SKM-1 (cell line): ENCODE results near the gene PRKCE.
"Not testable (repeated sequence)": the region's sequence is repeated elsewhere in the genome, so short reads cannot be mapped to it uniquely, and the experiment has no call there.

Experiments used
- DNase-seq: peaks from one replicate; lab custom pipeline; 2025; ENCODE audit not compliant: unreplicated experiment; lab: John Stamatoyannopoulos, UW

Gene PRKCE

DNA sequence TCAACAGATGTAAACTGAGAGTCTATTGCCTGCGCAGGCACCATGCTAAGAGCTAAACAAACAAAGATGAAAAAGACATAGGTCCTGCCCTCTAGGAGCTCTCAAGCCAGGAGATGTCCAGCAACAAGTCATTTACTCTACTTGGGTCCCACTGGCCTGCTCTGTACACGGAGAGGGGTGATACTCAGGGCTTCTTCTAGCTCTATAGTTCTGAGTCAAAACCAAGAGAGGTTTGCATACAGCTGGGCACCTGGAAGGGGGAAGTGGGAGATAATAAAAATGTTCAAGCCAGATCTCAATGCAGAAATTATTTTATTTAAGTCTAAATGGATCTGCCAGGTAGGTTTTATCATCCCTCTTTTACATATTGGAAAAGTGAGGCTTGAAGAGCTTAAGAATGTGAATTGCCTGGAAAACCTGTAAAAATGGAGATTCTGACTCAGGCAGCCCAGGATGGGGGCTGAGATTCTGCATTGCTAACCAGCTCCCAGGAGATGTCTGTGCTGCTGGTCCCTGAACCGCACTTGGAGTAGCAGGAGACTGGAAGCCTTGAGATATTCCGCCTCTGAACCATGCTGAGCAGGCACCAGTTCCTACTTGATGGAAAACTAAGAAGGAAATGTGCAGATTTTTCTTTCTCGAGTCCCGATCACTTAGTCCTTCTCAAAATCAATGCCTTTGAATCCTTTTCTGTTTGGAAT is 201.1 kb downstream of the PRKCE start:
- no peak for DNase-seq

DNA sequence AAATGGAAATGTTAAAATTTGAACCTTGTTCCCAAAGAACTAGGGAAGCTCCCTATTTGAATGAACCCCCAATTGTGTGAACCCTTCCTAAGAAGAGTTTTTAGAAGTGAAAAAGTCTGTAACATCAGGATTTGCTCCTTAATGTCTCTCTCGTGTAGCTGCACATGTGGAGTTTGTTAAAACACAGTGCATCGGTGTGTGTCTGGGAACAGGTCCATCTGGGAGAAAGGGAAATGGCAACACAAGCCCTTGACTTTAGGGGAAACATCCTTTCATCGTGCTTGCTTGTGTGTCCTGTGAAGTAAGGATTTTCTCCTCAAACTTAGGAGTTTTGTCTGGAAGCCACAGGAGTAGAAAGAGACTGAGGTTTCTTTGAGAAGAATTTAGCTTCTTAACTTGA is 203.9 kb downstream of the PRKCE start:
- DNase-seq: no peak

DNA sequence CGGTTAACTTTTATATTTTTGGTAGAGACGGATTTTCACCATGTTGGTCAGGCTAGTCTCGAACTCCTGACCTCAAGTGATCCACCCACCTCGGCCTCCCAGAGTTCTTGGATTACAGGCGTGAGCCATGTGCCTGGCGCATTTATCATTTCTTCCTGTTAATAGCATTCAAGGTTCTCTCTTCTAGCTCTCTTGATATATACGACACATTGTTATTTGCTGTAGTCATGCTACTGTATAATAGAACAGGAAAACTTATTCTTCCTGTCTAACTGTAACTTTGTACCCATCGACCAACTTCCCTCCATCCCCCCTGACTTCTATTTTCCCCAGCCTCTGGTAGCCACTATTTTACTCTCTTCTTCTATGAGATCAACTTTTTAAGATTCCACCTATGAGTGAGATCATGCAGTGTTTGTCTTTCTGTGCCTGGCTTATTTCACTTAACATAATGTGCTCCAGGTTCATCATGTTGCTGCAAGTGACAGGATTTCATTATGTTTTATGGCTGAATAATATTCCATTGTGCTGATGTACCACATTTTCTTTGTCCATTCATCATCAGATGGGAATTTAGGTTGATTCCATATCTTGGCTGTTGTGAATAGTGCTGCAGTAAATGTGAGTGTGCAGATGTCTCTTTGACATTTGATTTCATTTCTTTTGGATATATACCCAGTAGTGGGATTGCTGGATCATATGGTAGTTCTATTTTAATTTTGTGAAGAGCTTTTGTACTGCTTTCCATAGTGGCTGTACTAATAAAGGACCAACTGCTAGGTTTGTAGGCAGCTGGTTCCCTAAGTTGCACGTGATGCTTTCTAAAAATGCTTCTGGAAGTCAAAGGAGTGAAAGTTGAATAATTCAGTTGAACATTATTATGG is 205.2 kb downstream of the PRKCE start:
- DNase-seq: no peak

DNA sequence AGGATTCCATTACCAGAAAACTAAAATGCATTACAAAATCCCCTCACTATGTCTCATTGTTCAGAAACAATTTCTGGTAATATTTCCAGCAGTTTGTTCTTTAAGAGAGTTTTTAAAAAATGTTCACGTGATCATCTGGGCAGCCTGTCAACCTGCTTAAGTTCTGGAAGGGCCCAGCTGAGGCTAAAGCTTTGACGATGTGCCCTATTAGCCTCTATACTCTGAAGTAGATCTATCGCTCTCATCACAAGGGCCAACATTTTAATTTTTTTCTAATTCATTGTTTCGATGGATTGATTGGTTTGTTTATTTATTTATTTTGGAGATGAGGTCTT is 205.8 kb downstream of the PRKCE start:
- no peak for DNase-seq

DNA sequence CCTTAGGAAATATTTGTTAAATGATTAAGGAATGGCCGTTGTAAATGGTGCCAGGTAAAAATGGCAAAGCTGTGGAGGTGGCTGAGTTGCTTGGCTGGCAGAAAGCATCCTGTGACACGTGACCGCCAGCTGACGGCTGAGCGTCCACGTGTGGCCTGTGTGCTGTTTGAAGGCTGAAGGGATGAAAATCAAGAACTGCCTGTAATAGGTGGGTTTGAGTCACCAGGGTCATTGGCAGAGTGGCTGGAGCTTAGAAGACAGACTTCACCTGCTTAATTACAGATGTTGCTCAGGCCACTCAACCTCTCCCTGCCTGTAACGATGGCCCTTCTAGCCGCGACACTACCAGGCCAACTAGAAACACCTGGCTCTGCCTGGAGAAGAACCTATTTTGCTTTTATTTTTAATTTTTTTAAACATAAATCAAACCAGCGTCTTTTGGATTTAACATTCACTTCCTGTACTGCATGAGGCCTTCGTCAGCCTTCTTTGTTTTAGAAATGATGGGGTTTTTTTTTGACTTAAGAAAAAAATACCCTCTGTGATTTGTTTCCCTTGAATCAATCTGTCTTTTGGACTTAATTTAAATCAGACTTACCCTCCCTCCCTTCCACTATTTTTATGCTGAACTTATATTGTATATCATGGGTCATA is 206.5 kb downstream of the PRKCE start:
- DNase-seq: no peak

DNA sequence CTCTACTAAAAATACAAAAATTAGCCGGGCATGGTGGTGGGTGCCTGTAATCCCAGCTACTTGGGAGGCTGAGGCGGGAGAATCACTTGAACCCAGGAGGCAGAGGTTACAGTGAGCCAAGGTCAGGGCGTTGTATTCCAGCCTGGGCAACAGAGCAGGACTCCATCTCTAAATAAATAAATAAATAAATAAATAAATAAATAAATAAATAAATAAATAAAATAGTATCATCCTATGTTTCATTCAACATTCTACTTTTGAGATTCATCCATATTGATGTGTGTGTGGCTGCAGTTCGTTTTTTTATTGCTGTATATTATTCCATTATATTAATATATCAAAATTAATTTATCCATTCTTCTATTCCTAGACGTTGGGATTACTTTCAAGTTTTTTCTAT is 207.4 kb downstream of the PRKCE start:
- not testable (repeated sequence) for DNase-seq

DNA sequence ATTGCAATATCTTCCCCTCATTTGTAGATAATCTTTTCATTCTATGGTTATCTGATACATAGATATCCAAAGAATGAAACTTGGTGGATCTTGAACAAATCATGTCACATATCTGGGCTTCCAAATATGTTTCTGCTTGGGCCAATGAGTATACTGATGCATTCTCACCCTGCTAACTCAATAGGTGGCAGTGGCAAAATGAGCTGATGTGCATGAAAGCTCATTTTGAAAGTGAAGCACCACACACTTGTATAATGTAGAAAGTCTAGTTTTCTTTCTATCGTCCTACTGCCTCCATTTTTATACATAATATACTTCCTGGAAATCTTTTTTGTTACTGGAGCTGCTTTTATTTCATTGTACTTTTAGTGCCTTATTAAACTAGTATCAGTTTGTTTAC is 208.2 kb downstream of the PRKCE start:
- no peak for DNase-seq

DNA sequence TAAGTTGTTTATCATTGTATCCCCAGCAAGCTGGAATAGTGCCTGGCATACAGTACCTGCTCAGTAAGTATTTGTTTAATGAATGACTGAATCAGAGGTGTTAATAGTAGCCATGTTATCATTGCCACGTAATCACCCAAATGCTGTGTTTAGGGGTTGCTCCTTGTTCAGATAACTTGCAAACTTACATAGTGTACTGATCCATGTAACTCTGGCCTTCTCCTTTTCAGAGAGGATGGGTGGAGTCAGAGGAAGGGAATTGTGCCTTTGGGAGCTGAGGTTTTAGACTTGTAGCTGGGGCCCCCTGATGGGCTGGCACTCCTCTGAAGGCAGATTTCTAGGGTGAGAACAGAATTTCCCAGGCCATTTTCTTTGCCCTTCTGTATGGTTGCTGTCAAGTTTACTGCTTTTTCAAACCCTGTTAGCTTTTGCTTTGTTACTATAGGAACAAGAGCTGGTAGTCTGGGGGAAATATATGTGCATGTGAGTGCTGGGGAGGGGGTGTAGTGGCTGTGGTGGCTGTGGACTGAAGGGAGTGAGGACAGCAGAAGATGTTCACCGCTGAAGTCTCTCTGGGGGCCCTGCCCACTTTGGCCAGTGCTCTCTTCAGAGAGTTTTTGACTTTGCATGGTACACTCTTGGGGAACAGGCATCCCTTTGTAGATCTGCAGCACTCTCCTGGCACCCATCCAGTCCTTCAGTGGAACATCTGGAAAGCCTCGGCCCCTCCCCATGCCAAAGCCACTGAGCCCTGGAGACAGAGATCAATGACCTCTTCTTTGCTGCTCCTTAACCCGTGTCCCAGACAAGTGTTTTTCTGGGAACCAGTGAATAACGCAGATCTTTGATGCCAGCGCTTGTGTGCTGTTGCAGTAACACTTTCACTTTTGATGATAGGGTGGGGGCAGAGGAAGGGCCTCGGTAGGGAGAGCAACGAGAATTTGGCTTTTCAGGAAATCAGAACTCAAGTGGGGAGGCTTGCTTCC is 209.0 kb downstream of the PRKCE start:
- no peak for DNase-seq

DNA sequence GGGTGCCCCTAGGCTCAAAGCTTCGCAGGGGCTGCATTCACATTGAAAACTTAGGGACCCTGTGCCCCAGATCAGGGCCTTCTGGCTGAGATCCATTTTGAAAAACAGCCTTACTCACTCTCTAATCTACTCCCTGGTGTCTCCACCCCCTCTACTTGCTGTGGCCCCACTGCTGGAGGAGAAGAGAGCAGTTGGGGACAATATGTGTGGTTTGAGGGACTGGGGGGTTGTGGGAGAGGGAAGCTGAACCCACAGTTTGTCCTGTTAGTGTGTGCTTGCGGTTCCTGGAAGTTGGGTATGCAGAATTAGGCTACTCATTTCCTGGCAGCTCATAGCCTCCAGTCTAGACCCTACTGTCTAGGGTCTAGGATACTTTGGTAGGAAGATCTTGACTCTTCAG is 211.4 kb downstream of the PRKCE start:
- DNase-seq: peak; percentile 8

DNA sequence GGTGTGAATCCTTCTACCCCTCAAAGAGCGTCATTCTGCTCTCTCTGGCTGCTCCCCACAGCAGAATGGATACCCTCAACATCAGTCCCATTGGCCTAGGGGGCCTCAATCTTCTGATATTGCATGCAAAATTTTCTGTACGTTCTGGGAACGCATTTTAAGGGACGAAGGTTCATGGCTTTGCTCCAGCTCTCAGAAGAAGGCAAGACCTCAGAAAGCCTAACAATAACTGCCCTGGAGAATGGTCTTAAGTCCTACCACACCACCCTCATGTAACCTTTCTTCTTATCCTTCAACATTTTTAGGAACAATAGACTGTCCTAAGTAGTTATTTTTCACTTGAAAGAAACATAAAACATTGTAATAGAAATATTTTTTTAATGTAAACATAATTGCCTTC is 212.6 kb downstream of the PRKCE start:
- DNase-seq: no peak

DNA sequence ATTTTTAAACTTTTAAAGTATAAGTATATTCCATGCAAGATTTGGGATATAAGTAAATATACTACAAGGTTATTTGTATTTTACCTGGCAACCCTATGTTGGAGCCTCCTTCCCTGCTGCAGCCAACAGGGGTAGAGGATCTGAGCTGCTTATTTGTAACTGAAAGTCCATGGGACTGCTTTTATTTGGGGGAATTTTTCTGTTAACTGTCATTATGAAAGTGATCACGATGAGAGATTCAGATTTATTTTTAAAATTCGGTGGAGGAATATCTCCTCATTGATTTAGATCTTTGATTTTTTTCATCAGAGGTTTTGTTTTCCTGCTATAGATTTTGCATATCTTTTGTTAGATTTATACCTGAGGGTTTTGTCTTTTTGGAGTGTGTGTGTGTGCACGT is 215.9 kb downstream of the PRKCE start:
- DNase-seq: no peak

DNA sequence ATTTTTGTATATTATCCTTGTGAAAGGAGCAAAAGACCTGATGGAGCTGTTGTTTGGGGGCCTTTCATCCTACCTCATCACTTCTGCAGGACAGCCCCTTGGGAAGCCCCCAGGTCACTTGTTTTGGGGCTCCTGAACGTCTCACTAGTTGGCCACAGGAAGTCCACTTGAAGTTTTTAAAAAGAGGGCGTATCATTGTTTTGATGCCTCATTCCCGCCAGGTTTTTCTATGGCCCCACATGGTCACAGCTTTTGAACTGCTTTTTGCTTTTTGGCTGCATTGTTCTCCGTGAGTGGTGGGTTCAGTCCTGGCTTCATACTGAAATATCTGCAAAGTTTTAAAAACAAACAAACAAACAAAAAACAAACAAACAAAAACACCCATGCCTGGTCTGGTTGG is 216.3 kb downstream of the PRKCE start:
- no peak for DNase-seq

DNA sequence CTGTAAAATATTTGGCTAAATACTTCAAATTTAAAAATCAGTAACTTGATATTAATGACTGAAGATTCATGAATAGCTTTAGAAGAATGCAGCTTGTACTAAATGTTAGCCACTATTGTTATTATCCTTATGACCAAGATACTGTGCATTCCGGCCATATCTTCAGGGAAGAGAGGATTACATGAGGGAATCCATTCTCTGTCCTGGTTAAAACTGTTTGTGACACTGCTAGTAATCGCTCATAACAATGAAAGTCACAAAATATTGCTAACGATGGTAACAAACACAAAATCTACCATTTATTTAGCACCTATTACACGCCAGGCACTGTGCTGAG is 217.7 kb downstream of the PRKCE start:
- DNase-seq: no peak

DNA sequence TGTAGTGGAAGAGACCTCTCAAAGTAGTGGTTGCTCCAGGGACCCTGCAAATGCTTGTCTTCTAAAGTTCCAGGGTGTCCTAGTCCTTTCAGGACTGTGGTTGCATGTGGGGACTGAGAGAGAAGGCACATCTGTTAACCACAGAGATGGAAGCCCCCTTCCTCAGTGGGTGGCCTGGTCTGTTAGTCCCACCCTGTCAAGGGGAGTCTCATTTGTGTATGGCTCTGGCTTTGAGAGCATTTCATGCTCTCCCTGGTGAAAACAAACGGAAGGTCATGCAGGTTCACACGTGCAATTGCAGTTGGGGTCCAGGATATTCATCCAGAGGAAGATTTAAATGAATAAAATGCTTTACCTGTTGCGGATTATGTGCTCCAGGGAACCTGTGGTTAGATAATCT is 219.6 kb downstream of the PRKCE start:
- no peak for DNase-seq

DNA sequence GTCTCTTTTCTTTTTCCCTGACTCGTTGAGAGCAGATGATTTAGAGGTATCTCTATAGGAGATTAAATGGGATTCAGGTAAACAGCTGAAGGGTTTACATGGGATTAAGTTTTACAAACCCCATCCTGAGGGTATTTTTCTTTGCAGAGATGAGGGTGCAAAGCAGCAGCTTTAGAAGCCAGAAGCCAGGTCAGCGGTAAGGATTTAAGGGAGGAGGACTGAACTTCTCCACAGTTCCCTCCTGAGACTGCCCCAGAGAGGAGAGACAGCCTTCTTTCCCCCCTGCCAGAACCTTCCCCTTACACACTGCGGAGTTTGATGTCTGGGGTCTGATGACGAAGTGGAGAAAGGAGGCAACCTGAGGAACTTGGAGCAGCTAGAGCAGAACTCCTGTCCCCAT is 220.1 kb downstream of the PRKCE start:
- no peak for DNase-seq

DNA sequence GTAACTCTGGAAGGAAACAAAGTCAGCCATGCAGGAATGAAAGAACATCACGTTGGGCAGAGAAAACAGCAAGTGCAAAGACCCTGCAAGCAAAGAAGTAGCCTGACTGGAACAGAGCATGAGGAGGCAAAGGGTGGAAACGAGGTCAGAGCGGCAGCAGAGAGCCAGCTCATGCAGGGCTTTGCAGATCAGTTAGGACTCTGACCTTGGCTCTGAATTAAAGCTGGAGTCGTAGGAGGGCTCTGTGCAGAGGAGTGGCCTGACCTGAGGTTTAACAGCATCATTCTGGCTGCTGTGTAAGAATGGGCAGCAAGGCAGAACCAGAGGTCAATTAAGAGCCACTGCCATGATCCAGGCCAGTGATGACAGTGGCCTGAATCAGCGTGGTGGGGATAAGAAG is 220.7 kb downstream of the PRKCE start:
- DNase-seq: no peak

DNA sequence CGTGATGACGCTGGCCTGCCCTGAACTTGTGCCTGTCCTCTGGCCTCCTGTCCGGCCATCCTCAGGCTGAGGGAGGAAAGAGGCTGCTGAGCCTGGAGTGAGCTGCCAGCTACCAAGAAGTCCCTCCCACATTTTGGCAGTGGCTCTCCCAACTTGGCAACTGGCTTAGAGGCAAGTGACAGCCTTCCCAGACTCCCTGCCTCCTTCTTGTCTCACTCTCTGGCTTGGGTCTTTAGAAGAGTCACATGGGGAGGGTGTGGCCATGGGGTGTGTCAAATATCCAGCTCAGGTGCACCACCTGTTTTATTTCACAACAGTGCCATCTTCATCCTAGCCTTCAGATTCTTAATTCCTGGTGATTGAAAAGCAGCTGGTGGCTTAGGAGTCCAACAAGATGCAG is 222.9 kb downstream of the PRKCE start:
- no peak for DNase-seq

DNA sequence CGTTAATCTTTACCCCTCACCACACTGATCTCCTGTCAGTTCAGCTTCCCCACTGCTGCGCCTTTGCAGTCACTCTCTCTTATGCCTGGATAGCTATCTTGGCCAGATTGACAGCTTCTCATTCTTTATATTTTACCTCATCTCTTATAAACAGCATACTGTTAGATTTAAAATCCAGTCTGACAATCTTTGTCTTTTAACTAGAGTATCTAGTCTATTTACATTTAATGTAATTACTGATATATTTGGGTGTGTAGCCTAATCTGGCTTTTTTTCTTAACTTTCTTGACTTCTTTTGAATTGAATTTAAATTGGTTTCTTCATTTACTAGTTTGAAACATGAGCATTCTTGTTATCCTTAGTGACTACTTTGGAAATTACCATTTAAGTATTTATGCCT is 225.1 kb downstream of the PRKCE start:
- DNase-seq: no peak

DNA sequence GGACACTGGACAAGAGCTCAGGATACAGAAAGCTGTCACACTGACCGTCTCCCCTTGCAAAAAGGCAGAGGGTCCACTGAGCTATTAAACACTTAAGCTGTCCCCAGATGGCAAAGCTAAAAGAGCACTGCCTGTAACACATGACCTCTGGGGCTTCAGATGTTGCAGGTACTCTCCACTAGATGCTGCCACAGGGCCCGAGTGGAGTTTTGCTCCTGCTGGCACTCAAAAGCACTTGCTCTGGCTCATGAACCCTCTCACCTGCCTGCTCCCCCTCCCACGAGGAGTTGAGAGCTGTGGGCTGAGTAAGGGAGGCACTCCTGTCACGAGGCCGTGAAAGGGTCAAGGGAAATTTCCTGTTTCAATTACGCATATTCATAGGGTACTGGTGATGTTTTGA is 227.9 kb downstream of the PRKCE start:
- no peak for DNase-seq

DNA sequence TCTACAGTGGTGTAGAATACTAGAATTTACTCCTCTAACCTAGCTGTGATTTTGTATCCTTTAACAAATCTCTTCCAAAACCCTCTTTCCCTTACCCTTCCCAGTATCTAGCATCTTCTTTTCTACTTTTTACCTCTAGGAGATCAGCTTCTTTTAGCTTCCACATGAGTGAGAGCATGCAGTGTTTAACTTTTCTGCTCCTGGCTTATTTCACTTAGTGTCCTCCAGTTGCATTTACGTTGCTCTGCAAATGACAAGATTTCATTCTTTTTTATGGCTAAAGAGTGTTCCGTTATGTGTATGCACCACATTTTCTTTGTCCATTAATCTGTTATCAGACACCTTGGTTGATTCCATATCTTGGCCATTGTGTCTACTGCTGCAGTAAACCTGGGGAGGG is 228.5 kb downstream of the PRKCE start:
- DNase-seq: no peak

DNA sequence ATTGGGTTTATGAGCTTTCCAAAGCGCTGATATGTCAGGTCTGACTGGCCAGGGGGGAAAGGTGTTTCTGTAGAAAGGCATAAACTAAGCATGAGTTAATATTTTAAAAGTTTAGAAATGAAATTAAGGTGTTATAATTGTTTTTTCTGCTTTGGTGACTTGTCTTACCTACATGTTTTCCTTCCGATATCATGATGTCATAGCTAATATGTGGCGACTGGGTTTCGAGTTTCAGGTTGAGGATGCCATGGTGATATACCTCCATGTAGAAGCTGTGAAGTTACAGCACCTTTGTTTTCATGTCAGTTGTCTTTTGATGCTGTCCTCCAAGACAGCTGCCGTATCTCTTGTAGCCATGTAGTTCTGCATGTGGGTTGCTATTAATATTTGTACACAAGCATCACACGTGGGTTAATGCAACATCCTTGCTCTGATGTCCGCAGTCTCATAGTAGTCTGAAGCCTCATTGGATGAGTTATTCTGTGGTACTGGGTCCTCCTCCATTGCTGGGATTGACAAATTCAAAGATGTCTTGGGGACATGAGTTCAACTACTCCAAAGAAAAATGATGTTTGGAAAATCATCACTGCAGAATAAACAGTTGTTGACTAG is 230.6 kb downstream of the PRKCE start:
- no peak for DNase-seq
